HG03064 (cell line): Measurements from ENCODE around the gene OSBPL3.

Experiments used
- ATAC-seq: cut with Tn5 transposase; IDR thresholded peaks from one replicate; pipeline ENCODE4 v1.9.1; 2021; ENCODE audit warnings: low read depth; ENCODE audit not compliant: unreplicated experiment

OSBPL3 gene

DNA sequence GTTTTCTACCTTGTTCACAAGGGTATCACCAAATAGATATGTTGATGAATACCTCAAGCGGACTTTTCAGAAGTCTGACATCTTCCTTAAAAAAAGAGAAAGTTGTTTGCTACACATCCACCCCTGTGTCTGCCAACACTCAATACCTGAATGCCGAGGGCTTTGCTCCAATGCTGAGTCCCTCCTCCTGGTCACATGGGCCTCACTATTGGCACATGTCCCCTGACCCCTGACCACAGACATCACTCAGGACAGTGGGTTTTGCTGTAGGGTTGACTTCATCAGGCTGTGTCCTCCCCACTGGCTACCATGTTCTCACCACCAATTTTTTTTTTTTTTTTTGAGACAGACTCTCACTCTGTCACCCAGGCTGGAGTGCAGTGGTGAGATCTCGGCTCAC lies 76.4 kb downstream of the OSBPL3 start:
- no peak for ATAC-seq

GRCh38 chr7:24902931-24903330 lies 77.0 kb downstream of the OSBPL3 start:
- no peak for ATAC-seq

DNA sequence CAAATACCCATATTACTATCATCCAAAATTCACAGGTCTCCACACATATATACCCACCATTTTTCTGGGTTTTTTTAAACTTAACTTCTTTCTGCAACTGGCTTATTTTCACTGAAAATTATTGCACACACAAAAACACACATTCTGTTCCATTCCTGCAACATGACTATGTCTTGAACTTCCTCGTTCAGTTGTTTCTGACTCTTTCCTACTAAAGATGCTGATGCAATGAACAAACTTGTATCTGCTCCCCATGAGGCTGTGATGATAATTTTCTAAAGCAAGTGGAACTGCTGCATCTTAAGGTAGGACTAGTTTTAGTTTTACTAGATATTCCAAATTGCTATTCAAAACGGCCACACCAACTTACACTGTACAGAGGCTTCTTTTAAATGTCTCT lies 77.7 kb downstream of the OSBPL3 start:
- ATAC-seq: no peak

DNA sequence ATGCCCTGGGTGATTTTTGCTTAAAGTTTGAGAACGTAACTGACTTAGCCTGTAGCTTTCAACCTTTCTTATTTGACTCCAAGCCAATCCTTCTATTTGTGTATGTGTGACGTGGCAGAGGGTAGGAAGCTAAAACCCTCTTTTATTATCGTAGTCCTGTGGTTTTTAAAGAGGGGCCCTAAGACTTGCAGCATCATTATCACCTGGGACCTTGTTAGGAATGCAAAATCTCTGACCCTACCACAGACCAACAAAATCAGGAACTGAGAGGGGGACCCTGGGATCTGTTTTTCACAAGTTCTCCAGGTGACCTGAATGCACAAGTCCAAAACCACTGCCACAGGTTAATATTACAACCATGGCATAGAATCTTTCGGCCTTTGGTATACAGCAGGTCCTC lies 80.1 kb downstream of the OSBPL3 start:
- no peak for ATAC-seq

DNA sequence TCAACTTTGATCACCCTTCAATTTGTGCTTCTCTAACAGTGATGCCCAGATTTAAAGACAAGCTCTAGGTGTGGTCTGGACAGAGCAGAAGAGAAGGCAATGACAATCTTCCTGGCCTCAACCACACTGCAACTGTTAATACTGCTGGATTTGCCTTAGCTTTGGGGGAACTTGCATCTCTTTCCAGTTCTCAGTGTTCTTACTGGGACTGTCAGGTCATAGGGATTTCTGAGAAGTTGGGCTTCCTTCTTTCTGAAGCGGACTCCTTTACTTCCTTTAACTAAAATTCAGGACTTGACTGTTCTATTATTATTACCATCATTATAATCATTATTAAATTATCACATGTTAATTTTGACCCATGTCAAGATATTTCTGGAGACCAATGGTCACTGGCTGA lies 80.8 kb downstream of the OSBPL3 start:
- ATAC-seq: no peak

DNA sequence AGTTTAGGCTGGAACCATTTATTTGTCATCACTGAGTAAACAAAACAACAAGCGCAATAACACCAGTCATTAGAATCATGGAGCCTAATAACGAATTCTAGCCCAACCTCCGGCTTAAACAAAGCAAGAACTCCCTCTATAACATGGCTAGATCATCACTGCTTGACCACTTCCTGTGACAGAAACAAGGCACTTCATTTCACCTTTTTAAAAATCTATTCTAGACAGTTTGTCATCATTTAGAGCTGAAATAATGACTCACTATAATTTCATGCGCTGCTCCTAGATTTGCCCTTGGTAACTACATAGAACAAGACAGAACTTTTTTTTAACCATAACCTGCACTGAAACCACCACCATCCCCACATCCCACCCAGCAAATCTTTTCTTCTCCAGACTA lies 81.3 kb downstream of the OSBPL3 start:
- ATAC-seq: peak; percentile 48

DNA sequence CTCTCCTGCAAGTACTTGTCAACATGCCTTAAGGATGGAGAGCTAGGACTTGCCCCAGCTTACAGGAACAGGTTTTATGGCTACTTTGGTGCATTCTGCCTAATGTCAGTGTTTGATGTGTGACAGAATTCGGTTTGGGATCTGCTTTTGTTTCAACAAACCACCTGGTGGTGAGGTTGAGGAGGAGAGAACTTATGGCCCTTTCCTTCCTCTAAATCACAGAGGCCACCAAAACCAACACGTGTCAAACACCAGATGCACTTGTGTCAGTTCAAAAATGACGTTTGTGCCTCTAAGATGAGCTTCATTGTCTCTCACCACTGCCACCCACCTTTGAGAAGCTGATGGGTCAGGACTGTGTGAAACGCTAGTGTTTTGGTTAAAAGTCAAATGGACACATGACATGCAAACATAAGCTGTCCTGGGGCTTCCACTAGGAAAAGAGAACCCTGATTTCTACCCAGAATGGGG lies 83.9 kb downstream of the OSBPL3 start:
- peak; percentile 60 for ATAC-seq

- ATAC-seq: no peak
Measured at GRCh38 chr7:24894429-24895221, 85.4 kb downstream of the OSBPL3 start.

DNA sequence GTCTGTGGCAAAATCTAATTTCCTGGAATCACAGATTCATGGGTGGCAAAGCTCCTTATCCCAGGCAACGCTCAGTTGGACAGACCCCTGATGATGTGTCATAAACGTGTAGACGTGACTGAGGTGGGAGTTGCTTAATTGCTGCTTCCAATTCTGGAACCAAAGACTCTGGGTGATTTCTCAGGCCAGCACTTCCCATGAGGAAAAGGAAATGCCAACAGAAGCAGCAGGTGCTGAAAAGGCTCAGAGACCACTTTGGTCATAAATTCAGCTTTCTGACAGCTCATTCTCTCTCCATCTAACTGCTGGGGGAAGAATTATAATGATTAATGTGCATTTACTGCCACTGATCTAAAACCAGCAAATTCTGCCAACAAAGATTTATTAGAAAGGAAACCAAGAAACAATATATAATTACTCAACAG lies 88.7 kb downstream of the OSBPL3 start:
- no peak for ATAC-seq

DNA sequence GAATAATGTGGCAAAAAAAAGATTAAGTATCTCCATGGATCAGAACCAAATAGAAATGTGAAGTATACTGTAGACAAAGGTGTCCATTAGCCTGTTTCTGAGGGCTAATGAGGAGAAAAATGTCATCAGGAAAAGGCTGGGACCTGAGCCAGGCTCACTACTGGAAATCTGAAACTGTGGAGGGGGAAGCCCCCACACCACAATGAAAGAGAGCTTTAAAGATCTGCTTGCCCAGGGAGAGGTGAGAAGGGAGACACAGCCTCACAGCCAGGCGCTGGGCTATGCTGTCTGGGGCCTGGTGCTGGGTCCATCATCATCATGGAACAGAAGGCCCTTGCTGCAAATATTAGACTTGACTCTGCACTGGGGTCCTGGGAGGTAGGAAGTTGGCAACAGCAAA lies 90.4 kb downstream of the OSBPL3 start:
- no peak for ATAC-seq

- ATAC-seq: no peak
Measured at GRCh38 chr7:24888653-24889052, 91.3 kb downstream of the OSBPL3 start.

DNA sequence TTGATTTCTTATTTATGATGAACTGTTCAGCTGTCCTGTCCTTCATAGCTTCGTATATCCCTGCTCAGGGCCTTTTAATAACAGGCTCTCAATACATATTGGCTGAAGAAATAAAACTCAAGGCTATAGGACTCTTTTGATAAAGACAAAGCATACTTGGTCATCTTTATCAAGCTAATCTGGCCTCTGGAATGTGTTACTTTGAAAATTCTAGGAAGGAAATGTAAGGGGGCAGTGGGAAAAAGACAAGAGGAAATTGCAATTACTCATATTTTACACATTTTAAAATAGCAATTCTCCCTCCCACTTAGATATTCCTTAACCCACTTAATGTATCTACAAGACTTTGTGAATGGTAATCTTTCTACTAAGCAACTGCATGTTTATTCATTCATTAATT lies 94.3 kb downstream of the OSBPL3 start:
- no peak for ATAC-seq

DNA sequence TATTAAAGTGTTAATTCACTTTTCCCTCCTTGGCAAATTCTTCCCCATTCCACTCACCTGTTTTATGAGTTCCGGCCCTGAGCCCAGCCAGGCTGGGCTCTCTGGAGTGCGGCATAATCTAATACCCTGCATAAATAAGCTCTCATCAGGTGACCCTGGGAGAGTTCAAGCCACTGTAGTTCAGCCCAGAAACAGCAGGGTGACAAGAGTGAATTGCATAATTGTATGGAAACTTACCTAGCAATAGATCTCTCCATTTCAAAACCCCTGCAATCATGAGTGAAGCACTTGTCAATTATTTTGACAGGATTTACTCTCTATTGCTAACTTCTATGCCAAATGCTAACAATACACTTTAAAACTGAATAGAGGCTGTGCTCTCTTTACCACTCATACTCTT lies 94.7 kb downstream of the OSBPL3 start:
- ATAC-seq: no peak

DNA sequence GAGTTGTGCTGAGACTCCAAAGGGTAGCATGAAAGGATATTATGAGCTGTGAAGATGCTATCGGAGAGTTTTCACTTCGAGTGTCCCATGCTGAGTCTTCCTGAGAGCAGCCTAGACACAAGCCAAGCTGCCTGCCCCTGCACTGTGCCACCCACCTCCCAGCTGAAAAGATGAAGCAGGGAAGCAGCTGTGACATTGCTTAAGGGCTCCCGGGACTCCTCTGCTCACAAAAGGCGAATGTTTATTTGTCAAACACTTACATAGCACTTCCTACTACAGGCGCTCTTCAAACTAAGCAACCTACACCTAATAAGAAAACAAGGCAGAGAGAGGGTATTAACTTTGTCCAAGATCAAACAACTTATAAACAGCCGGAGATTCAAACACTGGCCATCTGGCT lies 95.6 kb downstream of the OSBPL3 start:
- ATAC-seq: no peak

DNA sequence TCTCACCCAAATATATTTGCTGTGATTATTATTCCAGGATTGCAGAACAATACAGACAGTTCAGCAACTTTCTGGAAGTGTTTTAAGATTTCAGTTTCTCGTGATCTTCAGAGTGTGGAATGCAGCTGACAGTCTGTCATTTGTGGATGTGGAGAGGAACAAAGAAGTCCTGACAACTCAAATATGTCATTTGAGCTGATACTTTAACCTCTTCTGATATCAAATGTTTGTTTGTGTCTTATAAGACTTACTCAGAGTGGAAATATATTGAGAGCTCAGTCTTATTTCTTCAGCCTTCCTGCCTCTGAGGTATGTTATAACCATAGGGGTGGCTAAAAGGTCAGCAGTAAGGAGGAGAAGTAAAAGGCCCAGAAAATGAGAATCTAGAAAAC lies 96.4 kb downstream of the OSBPL3 start:
- ATAC-seq: no peak

GRCh38 chr7:24882989-24883621 lies 96.9 kb downstream of the OSBPL3 start:
- no peak for ATAC-seq

DNA sequence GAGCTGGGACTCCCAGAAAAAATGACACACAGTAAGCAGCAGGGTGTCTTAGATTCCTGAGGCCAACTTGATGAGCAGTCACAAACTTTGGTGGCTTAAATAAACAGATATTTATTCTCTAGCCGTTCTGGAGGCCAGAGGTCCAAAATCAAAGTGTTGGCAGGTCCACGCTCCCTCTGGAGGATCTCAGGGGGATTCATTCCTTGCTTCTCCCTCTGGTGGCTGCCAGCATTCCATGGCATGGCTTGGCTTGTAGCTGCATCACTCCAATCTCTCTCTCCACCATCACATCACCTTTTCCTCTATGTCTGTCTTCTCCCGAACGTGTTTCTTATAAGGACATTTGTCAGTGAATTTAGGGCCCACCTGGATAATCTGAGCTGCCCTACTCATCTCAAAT lies 98.4 kb downstream of the OSBPL3 start:
- no peak for ATAC-seq

- ATAC-seq: no peak
Measured at GRCh38 chr7:24880886-24881285, 99.1 kb downstream of the OSBPL3 start.

DNA sequence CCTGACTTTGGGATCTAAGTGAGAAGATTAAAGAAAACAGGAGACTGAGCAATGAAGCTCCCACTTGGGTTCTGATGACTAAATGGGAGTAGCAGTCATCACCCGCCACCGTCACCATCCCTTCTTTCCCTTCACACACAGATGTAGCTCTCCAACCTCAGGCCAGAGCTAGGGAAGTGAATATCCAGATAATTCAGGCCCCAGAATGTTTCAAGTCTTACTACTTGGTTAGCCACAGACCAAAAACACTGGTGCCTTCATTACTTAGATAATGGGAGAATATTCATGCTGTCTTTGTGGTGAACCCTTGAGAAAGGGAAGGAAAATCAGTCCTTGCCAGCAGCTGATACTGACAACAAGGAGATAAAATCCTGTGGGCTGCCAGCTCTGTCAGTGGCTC lies 100.7 kb downstream of the OSBPL3 start:
- no peak for ATAC-seq

DNA sequence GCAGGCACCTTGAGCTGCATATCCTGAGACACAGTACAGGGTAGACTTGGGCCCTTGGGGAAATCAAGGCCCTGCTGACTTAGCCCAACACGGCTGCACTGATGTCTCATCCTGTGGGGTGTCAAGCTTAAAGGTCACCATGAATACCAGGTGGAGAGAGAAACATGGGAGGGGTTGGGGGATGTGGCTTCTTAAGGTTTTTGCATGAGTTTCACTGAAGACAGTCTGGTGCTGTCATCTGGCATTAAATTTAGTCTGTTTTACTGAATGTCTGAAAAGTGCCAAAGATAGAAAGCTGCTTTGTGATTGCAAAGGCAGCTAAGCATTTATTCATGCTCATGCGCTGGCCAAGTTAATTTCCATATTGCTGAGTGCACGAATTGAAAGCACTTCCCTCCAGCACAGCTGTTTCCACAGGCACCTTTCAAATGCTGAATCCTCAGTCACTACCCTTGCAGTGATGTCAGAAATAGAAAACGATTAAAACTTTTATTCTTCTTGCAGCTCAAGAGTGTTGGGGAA lies 102.1 kb downstream of the OSBPL3 start:
- peak; percentile 93 for ATAC-seq

DNA sequence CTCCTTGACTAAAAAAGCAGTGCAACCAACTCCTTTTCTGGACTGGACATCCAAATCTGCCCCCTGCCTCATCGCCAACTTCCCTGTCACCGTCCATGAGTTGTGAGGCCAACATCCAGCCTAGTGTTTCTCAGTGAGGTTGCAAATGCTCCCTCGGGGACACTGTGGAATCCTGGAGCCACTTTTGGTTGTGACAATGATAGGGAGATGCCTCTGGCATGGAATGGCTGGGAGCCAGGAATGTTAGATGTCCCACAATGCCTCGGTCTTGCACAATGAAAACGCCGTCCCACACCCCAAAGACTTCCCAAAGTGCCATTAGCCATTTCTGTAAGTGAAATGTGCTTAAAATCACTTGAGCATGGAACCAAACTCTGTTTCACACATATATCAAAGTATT lies 105.2 kb downstream of the OSBPL3 start:
- ATAC-seq: no peak

GRCh38 chr7:24873944-24874343 lies 106.0 kb downstream of the OSBPL3 start:
- no peak for ATAC-seq
